HepG2 (cell line): ENCODE results near the gene SESN2. TPM values are rescaled to one million over a fixed set of nuclear protein-coding genes. Genes with fewer than 3 reads are reported as not detected.

Experiments used
- AHR ChIP-seq: IDR thresholded peaks from 2 replicates; pipeline ENCODE4 v1.6.1; 2018; ENCODE audit warnings: missing genetic modification reagents, missing compliant biosample characterization
- AKAP8 ChIP-seq: sonication (generic); formaldehyde crosslinking; IDR thresholded peaks from 2 replicates; pipeline ENCODE4 v1.5.1; 2020; ENCODE audit warnings: mild to moderate bottlenecking, missing genetic modification reagents
- BRCA1 ChIP-seq: sonication (generic); formaldehyde crosslinking; IDR thresholded peaks from 2 replicates; pipeline ENCODE4 v1.4.0; 2020; ENCODE audit warnings: missing genetic modification reagents
- CREM ChIP-seq, 2 experiments: sonication (generic) in 1 of 2; formaldehyde crosslinking in 1 of 2; IDR thresholded peaks; 2 replicates each; pipeline versions ENCODE4 v1.4.0 to v1.6.1; 2016 to 2020; ENCODE audit warnings: antibody characterized with exemption in 1 of 2, mild to moderate bottlenecking in 1 of 2, missing genetic modification reagents in 1 of 2
- GMEB1 ChIP-seq: sonication (generic); formaldehyde crosslinking; IDR thresholded peaks from 2 replicates; pipeline ENCODE4 v1.5.1; 2020; ENCODE audit warnings: missing genetic modification reagents, mild to moderate bottlenecking, borderline replicate concordance
- JUNB ChIP-seq: sonication (generic); formaldehyde crosslinking; IDR thresholded peaks from 2 replicates; pipeline ENCODE4 v1.8.0; 2022; ENCODE audit warnings: missing genetic modification reagents, mild to moderate bottlenecking, borderline replicate concordance
- KLF15 ChIP-seq: sonication (generic); formaldehyde crosslinking; IDR thresholded peaks from 2 replicates; pipeline ENCODE4 v1.8.1; 2023; ENCODE audit warnings: borderline replicate concordance, mild to moderate bottlenecking, inconsistent platforms, missing genetic modification reagents, mixed read lengths
- KLF6 ChIP-seq: IDR thresholded peaks from 2 replicates; pipeline ENCODE4 v1.8.0; 2016; ENCODE audit warnings: missing biosample characterization, missing genetic modification reagents
- MEIS1 ChIP-seq: sonication (generic); formaldehyde crosslinking; IDR thresholded peaks from 2 replicates; pipeline ENCODE4 v1.9.0; 2021; ENCODE audit warnings: mild to moderate bottlenecking, missing genetic modification reagents, moderate library complexity, borderline replicate concordance
- NFE2 ChIP-seq: sonication (generic); formaldehyde crosslinking; IDR thresholded peaks from 2 replicates; pipeline ENCODE4 v1.4.0; 2020; ENCODE audit warnings: missing genetic modification reagents
- PITX1 ChIP-seq: sonication (generic); formaldehyde crosslinking; IDR thresholded peaks from 2 replicates; pipeline ENCODE4 v1.5.1; 2020; ENCODE audit warnings: mild to moderate bottlenecking, missing genetic modification reagents
- SPEN ChIP-seq: sonication (generic); formaldehyde crosslinking; IDR thresholded peaks from 2 replicates; pipeline ENCODE4 v1.5.1; 2020; ENCODE audit warnings: low read depth, mild to moderate bottlenecking, missing genetic modification reagents
- STAT5B ChIP-seq: sonication (generic); formaldehyde crosslinking; IDR thresholded peaks from 2 replicates; pipeline ENCODE4 v1.4.0; 2020; ENCODE audit warnings: missing genetic modification reagents
- THAP11 ChIP-seq: IDR thresholded peaks from 2 replicates; pipeline ENCODE4 v1.6.1; 2016; ENCODE audit warnings: missing biosample characterization, missing genetic modification reagents
- ZMYM3 ChIP-seq: sonication (generic); formaldehyde crosslinking; IDR thresholded peaks from 2 replicates; pipeline ENCODE4 v1.5.1; 2020; ENCODE audit warnings: mild to moderate bottlenecking, missing genetic modification reagents
- ZNF207 ChIP-seq: fragments of 450-650 bp; IDR thresholded peaks from 2 replicates; pipeline ENCODE4 v1.6.1; 2016; ENCODE audit warnings: antibody characterized with exemption, borderline replicate concordance
- ZNF329 ChIP-seq: sonication (generic); formaldehyde crosslinking; IDR thresholded peaks from 2 replicates; pipeline ENCODE4 v1.9.0; 2021; ENCODE audit warnings: low read depth, mild to moderate bottlenecking, missing genetic modification reagents
- ZNF451 ChIP-seq: sonication (generic); formaldehyde crosslinking; IDR thresholded peaks from 2 replicates; pipeline ENCODE4 v1.5.0; 2020; ENCODE audit warnings: mild to moderate bottlenecking, missing genetic modification reagents
- ZNF616 ChIP-seq: sonication (generic); formaldehyde crosslinking; IDR thresholded peaks from 2 replicates; pipeline ENCODE4 v1.5.0; 2020; ENCODE audit warnings: low read depth, mild to moderate bottlenecking, missing genetic modification reagents
- ZNF780A ChIP-seq: sonication (generic); formaldehyde crosslinking; IDR thresholded peaks from 2 replicates; pipeline ENCODE4 v1.8.0; 2022; ENCODE audit warnings: mild to moderate bottlenecking, missing genetic modification reagents, moderate library complexity
- polyA plus RNA-seq, 8 experiments: library from polyadenylated mRNA; depleted of rRNA in 3 of 8; stranded (reverse) in 7 of 8; unstranded in 1 of 8; fragments of >200 nt; fragmentation: Illumina TruSeq in 4 of 8; extraction: Trizol in 4 of 8; gene quantifications; 2 replicates each; pipeline versions ENCODE4 v1.2.1 to v1.2.3, GENCODE V29; 2011 to 2016; ENCODE audit warnings: low read depth in 4 of 8, missing spikeins in 1 of 8, mixed read lengths in 1 of 8; ENCODE audit not compliant: insufficient read depth in 1 of 8
- total RNA-seq, 5 experiments: library from RNA; depleted of rRNA; stranded (reverse); fragments of >200 nt; fragmentation: Illumina TruSeq; extraction: Trizol; gene quantifications; 2 replicates each; pipeline ENCODE4 v1.2.3, GENCODE V29; 2016; ENCODE audit warnings: low read depth in 1 of 5
- TF ChIP-seq, protein P1 (sequence below): sonication (generic); formaldehyde crosslinking; IDR thresholded peaks from 2 replicates; pipeline ENCODE4 v1.4.0; 2020; ENCODE audit warnings: mild to moderate bottlenecking, missing genetic modification reagents
- TF ChIP-seq, protein P2 (sequence below): sonication (generic); formaldehyde crosslinking; IDR thresholded peaks from 2 replicates; pipeline ENCODE4 v1.8.1; 2023; ENCODE audit warnings: missing genetic modification reagents, inconsistent platforms, borderline replicate concordance
- TF ChIP-seq, protein P3 (sequence below): IDR thresholded peaks from 2 replicates; pipeline ENCODE4 v1.6.1; 2016; ENCODE audit warnings: low read depth, borderline replicate concordance
- TF ChIP-seq, protein P4 (sequence below): sonication (generic); formaldehyde crosslinking; IDR thresholded peaks from 2 replicates; pipeline ENCODE4 v1.4.0; 2020; ENCODE audit warnings: missing genetic modification reagents, borderline replicate concordance

Gene SESN2
- total and polyA plus RNA-seq, 2 of the 13 experiments (the other 11 are each of a cell fraction or from before 2014, with no cell fraction given) = 13.2 to 19.1 TPM

DNA sequence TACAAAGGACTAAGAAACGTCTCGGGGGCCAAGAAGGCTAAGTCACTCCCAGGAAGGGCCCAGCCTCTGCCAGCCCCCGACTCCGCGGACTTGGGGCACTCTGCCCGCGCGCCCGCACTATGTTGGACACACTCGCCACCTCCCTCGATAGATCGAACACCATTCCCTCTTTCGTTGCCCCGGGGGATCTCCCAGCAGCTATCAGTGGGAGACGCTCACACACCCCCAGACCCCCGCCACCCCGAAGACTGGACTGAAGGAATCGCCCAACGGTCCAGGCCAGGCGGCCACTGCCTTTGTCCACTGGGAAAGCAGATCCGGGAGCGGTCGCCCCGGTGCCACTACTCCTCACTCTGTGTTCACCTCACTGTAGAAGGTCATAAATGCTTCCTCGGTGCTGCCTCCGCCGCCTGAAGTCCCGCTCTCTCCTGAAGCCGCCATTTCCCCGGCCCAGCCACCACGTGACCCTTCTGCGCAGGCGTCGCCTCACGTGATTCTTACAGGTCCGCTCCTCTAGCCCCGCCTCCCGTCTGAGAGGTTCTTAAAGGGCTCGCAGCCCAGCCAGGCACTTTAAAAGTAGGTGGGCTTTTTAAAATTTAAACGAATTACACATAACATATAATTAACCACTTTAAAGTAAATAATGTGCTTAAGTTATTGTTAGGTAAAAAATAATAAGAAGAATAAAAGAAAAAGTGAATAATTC is 26.6 kb upstream of the SESN2 start, which contains the start of gene DNAJC8 (continued):
- TF ChIP-seq MEIS1 (CRISPR knock-in tag) = peak; percentile 53; the same call in 1 of the 2 replicates
- no peak for TF ChIP-seq NFE2 (CRISPR knock-in tag)
- TF ChIP-seq SPEN = no peak; the same call in 1 of the 2 replicates
- 0 out of 2 replicates have a peak, but pooled peaks have one; percentile 3 for TF ChIP-seq ZMYM3 (CRISPR knock-in tag)
- TF ChIP-seq AKAP8 (CRISPR knock-in tag) = 0 out of 2 replicates have a peak, but pooled peaks have one; percentile 55
- TF ChIP-seq, protein P1, sequence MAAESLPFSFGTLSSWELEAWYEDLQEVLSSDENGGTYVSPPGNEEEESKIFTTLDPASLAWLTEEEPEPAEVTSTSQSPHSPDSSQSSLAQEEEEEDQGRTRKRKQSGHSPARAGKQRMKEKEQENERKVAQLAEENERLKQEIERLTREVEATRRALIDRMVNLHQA (CRISPR knock-in tag) = no peak
- no peak for TF ChIP-seq JUNB (CRISPR knock-in tag)
- TF ChIP-seq ZNF329 = no peak
- TF ChIP-seq BRCA1 (CRISPR knock-in tag) = no peak
- no peak for TF ChIP-seq AHR
- TF ChIP-seq, protein P2, sequence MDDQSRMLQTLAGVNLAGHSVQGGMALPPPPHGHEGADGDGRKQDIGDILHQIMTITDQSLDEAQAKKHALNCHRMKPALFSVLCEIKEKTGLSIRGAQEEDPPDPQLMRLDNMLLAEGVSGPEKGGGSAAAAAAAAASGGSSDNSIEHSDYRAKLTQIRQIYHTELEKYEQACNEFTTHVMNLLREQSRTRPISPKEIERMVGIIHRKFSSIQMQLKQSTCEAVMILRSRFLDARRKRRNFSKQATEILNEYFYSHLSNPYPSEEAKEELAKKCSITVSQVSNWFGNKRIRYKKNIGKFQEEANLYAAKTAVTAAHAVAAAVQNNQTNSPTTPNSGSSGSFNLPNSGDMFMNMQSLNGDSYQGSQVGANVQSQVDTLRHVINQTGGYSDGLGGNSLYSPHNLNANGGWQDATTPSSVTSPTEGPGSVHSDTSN (CRISPR knock-in tag) = no peak
- no peak for TF ChIP-seq ZNF780A (CRISPR knock-in tag)
- TF ChIP-seq, protein P3, sequence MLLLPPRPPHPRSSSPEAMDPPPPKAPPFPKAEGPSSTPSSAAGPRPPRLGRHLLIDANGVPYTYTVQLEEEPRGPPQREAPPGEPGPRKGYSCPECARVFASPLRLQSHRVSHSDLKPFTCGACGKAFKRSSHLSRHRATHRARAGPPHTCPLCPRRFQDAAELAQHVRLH (CRISPR knock-in tag) = no peak
- peak; percentile 62; the same call in 1 of the 2 replicates for TF ChIP-seq KLF6 (CRISPR knock-in tag)
- TF ChIP-seq, protein P4, sequence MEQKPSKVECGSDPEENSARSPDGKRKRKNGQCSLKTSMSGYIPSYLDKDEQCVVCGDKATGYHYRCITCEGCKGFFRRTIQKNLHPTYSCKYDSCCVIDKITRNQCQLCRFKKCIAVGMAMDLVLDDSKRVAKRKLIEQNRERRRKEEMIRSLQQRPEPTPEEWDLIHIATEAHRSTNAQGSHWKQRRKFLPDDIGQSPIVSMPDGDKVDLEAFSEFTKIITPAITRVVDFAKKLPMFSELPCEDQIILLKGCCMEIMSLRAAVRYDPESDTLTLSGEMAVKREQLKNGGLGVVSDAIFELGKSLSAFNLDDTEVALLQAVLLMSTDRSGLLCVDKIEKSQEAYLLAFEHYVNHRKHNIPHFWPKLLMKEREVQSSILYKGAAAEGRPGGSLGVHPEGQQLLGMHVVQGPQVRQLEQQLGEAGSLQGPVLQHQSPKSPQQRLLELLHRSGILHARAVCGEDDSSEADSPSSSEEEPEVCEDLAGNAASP (CRISPR knock-in tag) = no peak
- TF ChIP-seq ZNF207 = no peak
- TF ChIP-seq KLF15 (CRISPR knock-in tag) = no peak
- TF ChIP-seq GMEB1 (CRISPR knock-in tag) = peak; percentile 71
- peak; percentile 24; the same call in 1 of the 2 replicates for TF ChIP-seq PITX1 (CRISPR knock-in tag)
- 0 out of 2 replicates have a peak, but pooled peaks have one; percentile 32 for TF ChIP-seq CREM (IDR thresholded peaks at IDR 0.05)
- no peak for TF ChIP-seq CREM (CRISPR knock-in tag; IDR thresholded peaks at IDR 0.05)
- TF ChIP-seq ZNF451 (CRISPR knock-in tag) = no peak
- TF ChIP-seq THAP11 = peak; percentile 83
- no peak for TF ChIP-seq ZNF616 (CRISPR knock-in tag)
- no peak for TF ChIP-seq STAT5B
